Liver (tissue), 3 donors: ENCODE data around the gene SORCS2.

Experiments
- FOXA1 ChIP-seq: IDR thresholded peaks from 2 replicates; pipeline ENCODE4 v1.6.1; 2016; ENCODE audit warnings: antibody characterized with exemption
- TAF1 ChIP-seq: conservative IDR thresholded peaks from 2 replicates; pipeline ENCODE4 v1.6.1; 2016; ENCODE audit warnings: antibody characterized with exemption, mild to moderate bottlenecking
- TF ChIP-seq, protein P1 (sequence below): fragments of 150-350 bp; IDR thresholded peaks from 2 replicates; pipeline ENCODE4 v1.5.1; 2017; ENCODE audit warnings: improper control_type of control experiment, low read depth, low read length; ENCODE audit not compliant: missing input control
- TF ChIP-seq, protein P2 (sequence below): IDR thresholded peaks from 2 replicates; pipeline ENCODE4 v1.6.1; 2016; ENCODE audit warnings: antibody characterized with exemption
- donor health status: healthy.
- donor health status: healthy.

GRCh38 chr4:7693237-7693608 is 500.9 kb downstream of the SORCS2 start:
- TF ChIP-seq, protein P1, sequence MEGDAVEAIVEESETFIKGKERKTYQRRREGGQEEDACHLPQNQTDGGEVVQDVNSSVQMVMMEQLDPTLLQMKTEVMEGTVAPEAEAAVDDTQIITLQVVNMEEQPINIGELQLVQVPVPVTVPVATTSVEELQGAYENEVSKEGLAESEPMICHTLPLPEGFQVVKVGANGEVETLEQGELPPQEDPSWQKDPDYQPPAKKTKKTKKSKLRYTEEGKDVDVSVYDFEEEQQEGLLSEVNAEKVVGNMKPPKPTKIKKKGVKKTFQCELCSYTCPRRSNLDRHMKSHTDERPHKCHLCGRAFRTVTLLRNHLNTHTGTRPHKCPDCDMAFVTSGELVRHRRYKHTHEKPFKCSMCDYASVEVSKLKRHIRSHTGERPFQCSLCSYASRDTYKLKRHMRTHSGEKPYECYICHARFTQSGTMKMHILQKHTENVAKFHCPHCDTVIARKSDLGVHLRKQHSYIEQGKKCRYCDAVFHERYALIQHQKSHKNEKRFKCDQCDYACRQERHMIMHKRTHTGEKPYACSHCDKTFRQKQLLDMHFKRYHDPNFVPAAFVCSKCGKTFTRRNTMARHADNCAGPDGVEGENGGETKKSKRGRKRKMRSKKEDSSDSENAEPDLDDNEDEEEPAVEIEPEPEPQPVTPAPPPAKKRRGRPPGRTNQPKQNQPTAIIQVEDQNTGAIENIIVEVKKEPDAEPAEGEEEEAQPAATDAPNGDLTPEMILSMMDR, result no peak
- TF ChIP-seq FOXA1, result no peak
- TF ChIP-seq TAF1, result no peak
- TF ChIP-seq, protein P2, sequence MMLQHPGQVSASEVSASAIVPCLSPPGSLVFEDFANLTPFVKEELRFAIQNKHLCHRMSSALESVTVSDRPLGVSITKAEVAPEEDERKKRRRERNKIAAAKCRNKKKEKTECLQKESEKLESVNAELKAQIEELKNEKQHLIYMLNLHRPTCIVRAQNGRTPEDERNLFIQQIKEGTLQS, result no peak
